ENCODE results near the gene UAP1.
"Not testable (repeated sequence)": the region's sequence is repeated elsewhere in the genome, so short reads cannot be mapped to it uniquely, and the experiment has no call there.

The UAP1 gene

GRCh38 chr1:162566870-162567269 lies 5.3 kb downstream of the UAP1 start:
- no peak for DNase-seq

- DNase-seq, result no peak
Observed at GRCh38 chr1:162568802-162569201, 7.3 kb downstream of the UAP1 start.

- no peak for DNase-seq
Observed at GRCh38 chr1:162570718-162571117, 9.2 kb downstream of the UAP1 start.

GRCh38 chr1:162571121-162571520 lies 9.6 kb downstream of the UAP1 start:
- DNase-seq, result not testable (repeated sequence)

GRCh38 chr1:162571696-162572095 lies 10.2 kb downstream of the UAP1 start:
- no peak for DNase-seq

GRCh38 chr1:162573136-162573535 lies 11.6 kb downstream of the UAP1 start:
- no peak for DNase-seq

- DNase-seq, result no peak
Observed at GRCh38 chr1:162578071-162578700, 16.7 kb downstream of the UAP1 start.

GRCh38 chr1:162578936-162579335 lies 17.4 kb downstream of the UAP1 start:
- no peak for DNase-seq

GRCh38 chr1:162580308-162580707 lies 18.8 kb downstream of the UAP1 start:
- DNase-seq, result no peak

- not testable (repeated sequence) for DNase-seq
Observed at GRCh38 chr1:162582901-162583300, 21.4 kb downstream of the UAP1 start.

- DNase-seq, result not testable (repeated sequence)
Observed at GRCh38 chr1:162585101-162585500, 23.6 kb downstream of the UAP1 start.

- no peak for DNase-seq
Observed at GRCh38 chr1:162587347-162587746, 25.8 kb downstream of the UAP1 start.

- DNase-seq, result no peak
Observed at GRCh38 chr1:162587761-162588260, 26.3 kb downstream of the UAP1 start.

- DNase-seq, result no peak
Observed at GRCh38 chr1:162590101-162590500, 28.6 kb downstream of the UAP1 start.

GRCh38 chr1:162590686-162591085 lies 29.2 kb downstream of the UAP1 start:
- no peak for DNase-seq

- no peak for DNase-seq
Observed at GRCh38 chr1:162596514-162597170, 35.1 kb downstream of the UAP1 start.

- no peak for DNase-seq
Observed at GRCh38 chr1:162599451-162599850, 37.9 kb downstream of the UAP1 start.

GRCh38 chr1:162603117-162603516 lies 41.6 kb downstream of the UAP1 start:
- not testable (repeated sequence) for DNase-seq

- no peak for DNase-seq
Observed at GRCh38 chr1:162605225-162605927, 43.9 kb downstream of the UAP1 start.

- no peak for DNase-seq
Observed at GRCh38 chr1:162609306-162609705, 47.8 kb downstream of the UAP1 start.

- DNase-seq, result no peak
Observed at GRCh38 chr1:162612606-162613400, 51.3 kb downstream of the UAP1 start.

- DNase-seq, result no peak
Observed at GRCh38 chr1:162616848-162617247, 55.3 kb downstream of the UAP1 start.

- DNase-seq, result no peak
Observed at GRCh38 chr1:162617513-162617912, 56.0 kb downstream of the UAP1 start.
